NCI-H446 treated with DMSO at 0.1 percent for 48 hours (cell line): ENCODE results near the gene RAB3C.
"Not testable (repeated sequence)": the region's sequence is repeated elsewhere in the genome, so short reads cannot be mapped to it uniquely, and the experiment has no call there.

ENCODE experiments used
- DNase-seq: peaks from one replicate; lab custom pipeline; 2025; lab: John Stamatoyannopoulos, UW

The RAB3C gene

DNA sequence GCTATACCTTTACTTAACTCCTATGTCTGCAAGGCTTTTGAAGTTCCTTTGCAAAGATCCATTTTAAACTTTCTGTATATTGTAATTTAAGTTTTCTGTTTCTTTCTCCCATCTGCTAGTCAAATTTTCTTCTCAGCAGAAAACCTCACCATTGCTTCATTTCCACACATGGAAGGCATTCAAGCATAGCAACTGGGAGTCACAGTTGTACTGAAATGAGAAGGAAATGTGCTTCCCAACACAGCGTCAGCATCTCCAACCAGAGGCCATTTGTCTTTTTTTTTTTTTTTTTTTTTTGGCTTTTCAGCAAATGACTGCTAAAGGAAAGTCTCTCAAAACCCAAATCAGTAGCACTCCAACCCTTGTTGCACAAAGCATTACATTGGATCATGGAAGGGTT is 92.5 kb downstream of the RAB3C start:
- no peak for DNase-seq

DNA sequence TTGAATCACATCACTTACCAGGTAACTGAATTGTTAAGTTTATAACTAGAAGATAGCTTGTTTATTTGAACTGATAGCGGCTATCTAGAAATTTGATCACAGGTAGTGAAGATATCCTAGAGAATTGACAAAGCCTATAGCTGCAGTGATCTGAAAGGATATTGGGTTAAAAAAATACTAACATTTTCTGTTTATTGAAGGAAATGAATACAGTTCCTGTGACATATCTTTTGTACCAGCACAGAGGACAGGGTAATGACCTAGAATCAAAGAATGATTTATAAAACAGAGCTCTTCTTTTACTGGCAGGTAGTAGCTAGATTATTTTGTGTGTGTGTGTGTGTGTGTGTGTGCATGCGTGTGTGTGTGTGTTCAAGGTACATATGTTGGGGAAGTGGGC is 94.8 kb downstream of the RAB3C start:
- no peak for DNase-seq

DNA sequence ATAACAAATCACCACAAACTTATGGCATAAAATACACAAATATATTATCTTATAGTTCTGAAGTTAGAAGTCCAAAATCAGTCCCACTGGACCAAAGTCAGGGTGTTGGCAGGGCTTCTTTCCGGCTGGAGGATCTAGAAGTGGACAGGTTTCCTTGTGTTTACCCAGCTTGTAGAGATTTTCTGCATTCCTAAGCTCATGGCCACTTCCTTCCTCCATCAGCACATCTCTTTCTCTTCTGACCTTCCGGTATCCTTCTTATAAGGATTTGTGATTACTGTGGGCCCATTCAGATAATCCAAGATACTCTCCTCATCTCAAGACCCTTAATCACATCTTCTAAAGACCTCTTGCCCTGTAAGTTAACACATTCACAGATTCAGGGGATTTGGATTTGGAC is 97.6 kb downstream of the RAB3C start:
- no peak for DNase-seq

GRCh38 chr5:58681943-58682342 is 99.1 kb downstream of the RAB3C start:
- DNase-seq, result no peak

DNA sequence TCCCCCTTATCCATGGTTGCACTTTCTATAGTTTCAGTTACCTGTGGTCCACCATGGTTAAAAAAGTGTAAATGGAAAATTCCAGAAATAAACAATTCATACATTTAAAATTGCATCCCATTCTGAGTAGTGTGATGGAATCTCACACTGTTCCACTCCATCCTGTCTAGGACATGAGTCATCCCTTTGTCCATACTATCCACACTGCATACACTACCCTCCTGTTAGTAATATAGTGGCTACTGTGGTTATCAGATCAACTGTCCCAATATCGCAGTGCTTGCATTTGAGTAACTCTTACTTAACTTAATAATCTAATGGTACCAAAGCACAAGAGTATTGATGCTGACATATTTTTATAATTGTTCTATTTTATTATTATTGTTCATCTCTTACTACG is 100.7 kb downstream of the RAB3C start:
- DNase-seq, result no peak

GRCh38 chr5:58687079-58687478 is 104.2 kb downstream of the RAB3C start:
- no peak for DNase-seq

DNA sequence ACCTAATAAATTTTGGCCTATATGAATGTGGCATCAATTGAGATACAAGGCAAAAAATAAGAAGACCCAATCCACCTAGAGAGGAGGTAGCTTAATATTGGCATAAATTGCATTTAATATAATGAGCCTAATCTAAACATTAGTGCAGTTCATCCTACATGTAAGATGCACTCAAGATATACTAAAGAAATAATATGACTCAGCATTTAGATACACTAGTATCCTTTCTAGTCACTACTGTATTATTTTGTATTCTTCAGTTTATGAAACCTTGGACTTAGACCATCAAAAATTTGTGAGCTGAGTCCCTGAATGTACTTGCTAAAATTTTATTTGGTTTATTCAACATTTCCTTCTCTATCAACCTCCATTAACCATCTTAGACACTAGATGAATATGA is 104.7 kb downstream of the RAB3C start:
- DNase-seq, result no peak

- not testable (repeated sequence) for DNase-seq
Measured at GRCh38 chr5:58699088-58699761, 116.3 kb downstream of the RAB3C start.

DNA sequence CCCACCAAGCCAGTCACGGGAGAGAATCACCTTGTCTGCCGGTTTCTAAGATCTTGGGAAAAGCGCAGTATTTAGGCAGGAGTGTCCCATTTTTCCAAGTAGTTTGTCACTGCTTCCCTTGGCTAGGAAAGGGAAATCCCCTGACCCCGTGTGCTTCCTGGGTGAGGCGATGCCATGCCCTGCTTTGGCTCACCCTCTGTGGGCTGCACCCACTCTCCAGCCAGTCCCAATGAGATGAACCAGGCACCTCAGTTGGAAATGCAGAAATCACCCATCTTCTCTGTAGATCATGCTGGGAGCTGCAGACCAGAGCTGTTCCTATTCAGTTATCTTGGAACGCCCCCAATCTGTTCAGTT is 116.9 kb downstream of the RAB3C start:
- DNase-seq, result no peak

- no peak for DNase-seq
Measured at GRCh38 chr5:58703925-58704555, 121.2 kb downstream of the RAB3C start.

DNA sequence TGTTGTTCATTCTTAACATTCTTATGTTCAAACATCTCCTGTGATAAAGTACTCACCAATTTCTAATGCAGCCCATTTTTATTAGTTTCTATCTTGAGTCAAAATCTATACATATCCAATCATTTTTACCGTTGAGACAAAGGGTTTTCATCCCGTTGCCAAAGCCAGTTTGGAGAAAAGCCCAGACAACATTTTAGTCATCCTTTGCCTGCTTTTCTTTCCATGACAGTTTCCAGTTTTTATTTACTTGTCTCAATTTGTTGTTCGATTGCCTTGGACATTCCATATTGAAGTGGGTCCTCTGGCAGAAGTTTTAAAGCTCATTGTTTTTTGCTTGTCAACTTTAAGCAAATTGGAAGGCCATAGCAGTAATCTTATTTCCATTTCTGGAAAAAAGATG is 123.9 kb downstream of the RAB3C start:
- no peak for DNase-seq

DNA sequence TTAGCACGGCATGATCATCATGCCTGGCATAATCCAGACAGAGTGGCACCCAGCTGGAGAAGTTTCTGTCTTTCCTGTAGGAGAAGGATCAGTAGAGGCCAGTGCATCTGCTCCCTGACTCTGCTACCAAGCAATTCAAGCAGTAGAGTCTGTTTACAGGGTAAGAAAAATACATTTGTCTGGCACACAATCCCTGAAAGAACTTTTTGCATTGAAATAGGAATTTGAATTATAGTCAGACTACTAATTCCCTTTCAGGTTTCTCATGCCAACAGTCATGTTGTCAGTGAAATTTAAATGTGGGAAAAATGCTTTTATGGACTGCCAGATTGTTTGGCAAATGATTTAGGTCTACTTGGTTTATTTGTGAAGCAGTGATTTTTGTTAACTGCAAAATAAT is 125.6 kb downstream of the RAB3C start:
- no peak for DNase-seq

- DNase-seq, result not testable (repeated sequence)
Measured at GRCh38 chr5:58710425-58710824, 127.5 kb downstream of the RAB3C start.

- DNase-seq, result no peak
Measured at GRCh38 chr5:58710871-58711270, 128.0 kb downstream of the RAB3C start.

DNA sequence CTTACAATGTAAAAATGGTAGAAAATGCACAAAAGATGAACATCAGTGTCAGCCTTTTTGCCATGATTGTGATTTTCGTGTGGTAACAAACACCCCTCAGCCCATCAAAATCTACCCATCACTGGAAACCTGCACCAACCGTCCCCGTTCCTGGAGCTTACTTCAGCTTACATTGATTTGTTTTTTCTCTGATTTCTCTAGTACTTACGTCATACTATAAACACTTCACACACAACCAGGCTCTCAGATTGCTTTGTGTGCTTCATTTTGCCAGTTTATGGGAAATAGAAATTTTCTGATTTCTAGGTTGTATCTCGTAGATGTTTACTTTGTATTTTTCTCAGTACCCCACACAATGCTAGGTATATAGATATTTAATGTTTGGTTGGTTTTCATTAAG is 129.1 kb downstream of the RAB3C start:
- DNase-seq, result no peak

- DNase-seq, result no peak
Measured at GRCh38 chr5:58714046-58714445, 131.2 kb downstream of the RAB3C start.

GRCh38 chr5:58715997-58716656 is 133.3 kb downstream of the RAB3C start:
- no peak for DNase-seq

DNA sequence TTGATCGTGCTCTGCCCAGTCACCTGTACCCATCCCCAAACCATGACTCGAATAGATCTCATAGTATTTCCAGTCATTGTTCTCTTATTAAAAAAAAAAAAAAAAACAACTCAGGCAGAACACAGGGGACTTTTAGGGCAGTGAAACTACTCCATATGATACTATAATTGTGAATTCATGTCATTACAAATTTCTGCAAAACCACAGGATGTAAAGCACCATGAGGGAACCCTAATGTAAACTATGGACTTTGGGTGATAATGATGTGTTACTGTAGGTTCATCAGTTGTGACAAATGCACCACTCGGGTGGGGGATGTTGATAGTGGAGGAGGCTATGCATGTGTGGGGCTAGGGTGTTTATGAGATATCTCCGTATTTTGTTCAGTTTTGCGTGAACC is 133.8 kb downstream of the RAB3C start:
- no peak for DNase-seq

DNA sequence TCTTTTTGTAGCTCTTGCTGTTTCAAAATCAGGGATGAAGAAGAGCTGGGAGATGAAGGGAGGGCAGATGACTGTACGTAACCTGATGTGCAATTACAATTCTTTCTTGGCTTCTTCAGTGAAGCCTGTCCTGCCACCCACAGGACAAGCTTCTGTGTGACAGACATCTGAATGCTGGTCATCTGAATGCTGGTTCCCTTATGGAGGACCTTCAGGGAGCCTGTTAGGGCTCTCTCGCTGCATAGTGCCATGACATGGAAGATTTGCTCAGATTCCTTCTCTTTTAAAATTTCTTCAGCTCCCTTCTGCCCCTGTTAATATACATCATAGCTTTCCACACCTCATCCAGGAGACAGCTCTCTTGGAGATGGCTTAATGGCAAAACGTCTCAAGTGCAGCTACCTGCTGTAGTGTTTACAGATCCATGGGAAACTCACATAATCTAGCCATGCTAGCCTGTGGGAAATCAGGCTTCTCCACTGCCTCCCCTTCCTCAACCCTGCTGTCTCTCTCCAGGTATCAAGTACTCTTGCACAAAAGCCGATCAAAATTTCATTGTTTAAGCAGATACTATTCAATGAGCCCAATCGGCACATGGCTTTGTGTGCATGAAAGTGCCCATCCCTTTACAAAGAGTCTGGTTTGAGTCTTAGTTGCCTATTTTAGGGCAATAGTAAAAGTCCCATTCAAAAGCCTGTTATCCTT is 134.6 kb downstream of the RAB3C start:
- no peak for DNase-seq

DNA sequence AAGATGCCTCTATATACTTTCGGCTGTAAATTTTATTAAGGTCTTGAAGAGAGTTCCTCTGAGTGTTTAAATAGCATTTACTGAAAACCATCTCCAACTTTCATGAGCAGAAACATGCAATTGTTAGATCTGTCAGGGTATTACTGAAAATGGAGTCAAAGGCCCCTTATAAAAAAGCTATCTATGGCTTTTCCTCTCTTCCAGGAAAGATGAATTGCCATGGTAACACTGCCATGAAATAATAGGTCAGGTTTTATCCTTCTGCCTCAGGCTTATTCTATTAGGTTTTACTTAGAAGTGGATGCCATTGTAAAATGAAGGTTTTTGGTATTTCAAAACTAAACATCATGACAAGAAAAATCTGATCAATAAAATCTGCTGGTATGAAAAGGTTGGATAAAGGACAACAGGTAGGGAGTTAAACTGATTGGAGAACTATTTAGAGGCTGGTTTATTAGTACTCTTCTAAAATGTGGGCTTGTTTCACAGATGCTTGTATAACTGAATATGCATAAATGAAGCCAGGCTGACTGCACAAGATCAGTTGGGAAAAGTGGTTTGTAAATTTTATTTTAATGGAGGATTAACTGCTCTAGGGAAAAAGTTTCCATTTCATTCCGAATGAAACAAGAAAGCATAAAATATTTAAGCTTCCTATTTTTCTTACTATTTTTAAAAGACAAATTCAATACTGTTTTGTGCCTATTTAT is 135.5 kb downstream of the RAB3C start:
- no peak for DNase-seq

GRCh38 chr5:58722160-58722559 is 139.3 kb downstream of the RAB3C start:
- DNase-seq, result no peak

DNA sequence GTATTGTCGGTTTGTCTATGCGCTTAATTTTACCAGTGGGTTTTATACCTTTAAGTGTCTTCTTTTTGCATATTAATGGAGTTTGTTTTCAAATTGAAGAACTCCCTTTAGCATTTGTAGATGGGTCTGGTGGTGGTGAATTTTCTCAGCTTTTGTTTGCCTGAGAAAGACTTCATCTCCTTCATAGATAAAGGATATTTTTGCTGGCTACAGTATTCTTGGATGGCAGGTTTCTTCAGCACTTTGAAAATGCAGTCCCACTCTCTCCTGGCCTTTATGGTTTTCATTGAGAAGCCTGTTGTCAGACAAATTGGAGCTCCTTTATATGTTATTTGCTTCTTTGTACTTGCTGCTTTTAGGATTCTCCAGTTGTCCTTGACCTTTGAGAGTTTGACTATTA is 142.1 kb downstream of the RAB3C start:
- DNase-seq, result no peak
